PC-9 (cell line): ENCODE measurements around the gene GRM7.

ENCODE experiments used
- EZH2 ChIP-seq: fragments of 200-600 bp; sonication (generic); IDR thresholded peaks from 2 replicates; pipeline ENCODE4 v1.8.0; 2017; ENCODE audit warnings: antibody characterized with exemption, low read depth
- TF ChIP-seq, protein P1 (sequence below): fragments of 200-600 bp; sonication (generic); conservative IDR thresholded peaks from 2 replicates; pipeline ENCODE4 v1.6.1; 2017; ENCODE audit warnings: mixed run types, antibody characterized with exemption, mild to moderate bottlenecking, moderate library complexity

- TF ChIP-seq, protein P1, sequence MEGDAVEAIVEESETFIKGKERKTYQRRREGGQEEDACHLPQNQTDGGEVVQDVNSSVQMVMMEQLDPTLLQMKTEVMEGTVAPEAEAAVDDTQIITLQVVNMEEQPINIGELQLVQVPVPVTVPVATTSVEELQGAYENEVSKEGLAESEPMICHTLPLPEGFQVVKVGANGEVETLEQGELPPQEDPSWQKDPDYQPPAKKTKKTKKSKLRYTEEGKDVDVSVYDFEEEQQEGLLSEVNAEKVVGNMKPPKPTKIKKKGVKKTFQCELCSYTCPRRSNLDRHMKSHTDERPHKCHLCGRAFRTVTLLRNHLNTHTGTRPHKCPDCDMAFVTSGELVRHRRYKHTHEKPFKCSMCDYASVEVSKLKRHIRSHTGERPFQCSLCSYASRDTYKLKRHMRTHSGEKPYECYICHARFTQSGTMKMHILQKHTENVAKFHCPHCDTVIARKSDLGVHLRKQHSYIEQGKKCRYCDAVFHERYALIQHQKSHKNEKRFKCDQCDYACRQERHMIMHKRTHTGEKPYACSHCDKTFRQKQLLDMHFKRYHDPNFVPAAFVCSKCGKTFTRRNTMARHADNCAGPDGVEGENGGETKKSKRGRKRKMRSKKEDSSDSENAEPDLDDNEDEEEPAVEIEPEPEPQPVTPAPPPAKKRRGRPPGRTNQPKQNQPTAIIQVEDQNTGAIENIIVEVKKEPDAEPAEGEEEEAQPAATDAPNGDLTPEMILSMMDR: no peak
- TF ChIP-seq EZH2: no peak
Measured at GRCh38 chr3:7209098-7209497, 348.2 kb downstream of the GRM7 start.
